HEK293 (cell line): ENCODE data around the gene TMEM185B.

ENCODE experiments used
- CTCF ChIA-PET: fragments of 350-600 bp; formaldehyde crosslinking; extraction: SDS; loops from one replicate; lab custom pipeline; 2021; ENCODE audit warnings: antibody characterized with exemption; lab: Yijun Ruan, JAX
- POLR2A ChIA-PET: fragments of 300-600 bp; formaldehyde crosslinking; extraction: SDS; loops from one replicate; lab custom pipeline; 2020; ENCODE audit warnings: antibody characterized with exemption, inconsistent platforms; lab: Yijun Ruan, JAX
- H3K27ac ChIP-seq: fragments of 200-500 bp; sonication (Bioruptor generic); 2 replicates; pipeline ENCODE4 v1.5.1; 2014; ENCODE audit warnings: low read depth, low read length, control low read depth, inconsistent platforms; ENCODE audit errors: extremely low read depth
- H3K36me3 ChIP-seq, 2 experiments: fragments of 200-500 bp in 1 of 2; sonication (Bioruptor generic) in 1 of 2; 1 replicate in 1 of 2; 2 replicates in 1 of 2; pipeline ENCODE4 v1.5.1; 2014 to 2017; ENCODE audit warnings: inconsistent platforms in 2 of 2, low read length in 2 of 2; ENCODE audit not compliant: control insufficient read depth in 2 of 2, insufficient read depth in 1 of 2
- H3K4me1 ChIP-seq: fragments of 200-500 bp; sonication (Bioruptor generic); 2 replicates; pipeline ENCODE4 v1.5.1; 2014; ENCODE audit warnings: mild to moderate bottlenecking, low read length, inconsistent platforms; ENCODE audit not compliant: control insufficient read depth, insufficient read depth
- H3K4me3 ChIP-seq: 2 replicates; pipeline ENCODE4 v1.5.1; 2011; ENCODE audit warnings: low read depth, mild to moderate bottlenecking, control low read depth, low read length, moderate library complexity
- H3K9me3 ChIP-seq: fragments of 200-500 bp; sonication (Bioruptor generic); 2 replicates; pipeline ENCODE4 v1.5.1; 2014; ENCODE audit warnings: low read depth, low read length, inconsistent platforms; ENCODE audit not compliant: control insufficient read depth, insufficient read depth
- TRIM28 ChIP-seq: IDR thresholded peaks from 2 replicates; pipeline ENCODE4 v1.6.1; 2011; ENCODE audit warnings: low read length, control low read depth, borderline replicate concordance
- ZBTB10 ChIP-seq: fragments of 450-650 bp; formaldehyde crosslinking; IDR thresholded peaks from 2 replicates; pipeline ENCODE4 v1.5.1; 2016; ENCODE audit warnings: missing biosample characterization, missing genetic modification characterization
- ZBTB26 ChIP-seq: fragments of 450-650 bp; formaldehyde crosslinking; optimal IDR thresholded peaks from 2 replicates; pipeline ENCODE3; 2016; ENCODE audit warnings: missing biosample characterization, mild to moderate bottlenecking, missing genetic modification characterization
- ZBTB44 ChIP-seq: fragments of 450-650 bp; IDR thresholded peaks from 2 replicates; pipeline ENCODE4 v1.5.1; 2018; ENCODE audit warnings: missing biosample characterization, mild to moderate bottlenecking, missing genetic modification characterization
- ZFHX2 ChIP-seq: fragments of 450-650 bp; formaldehyde crosslinking; conservative IDR thresholded peaks from 2 replicates; pipeline ENCODE4 v1.5.1; 2016; ENCODE audit warnings: missing biosample characterization, missing genetic modification characterization
- ZNF169 ChIP-seq: fragments of 450-650 bp; formaldehyde crosslinking; IDR thresholded peaks from 2 replicates; pipeline ENCODE4 v1.5.1; 2016; ENCODE audit warnings: missing biosample characterization, missing genetic modification characterization
- ZNF202 ChIP-seq: fragments of 450-650 bp; formaldehyde crosslinking; IDR thresholded peaks from 2 replicates; pipeline ENCODE4 v1.5.1; 2016; ENCODE audit warnings: missing biosample characterization, missing genetic modification characterization, borderline replicate concordance
- ZNF354C ChIP-seq: fragments of 450-650 bp; formaldehyde crosslinking; IDR thresholded peaks from 2 replicates; pipeline ENCODE4 v1.5.1; 2016; ENCODE audit warnings: missing biosample characterization, missing genetic modification characterization, low read depth, borderline replicate concordance
- ZNF530 ChIP-seq: fragments of 450-650 bp; formaldehyde crosslinking; IDR thresholded peaks from 2 replicates; pipeline ENCODE4 v1.5.1; 2016; ENCODE audit warnings: low read depth, missing biosample characterization, missing genetic modification characterization
- ZNF624 ChIP-seq: fragments of 450-650 bp; formaldehyde crosslinking; IDR thresholded peaks from 2 replicates; pipeline ENCODE4 v1.5.1; 2017; ENCODE audit warnings: missing biosample characterization, missing genetic modification characterization
- ZNF664 ChIP-seq: fragments of 450-650 bp; formaldehyde crosslinking; IDR thresholded peaks from 2 replicates; pipeline ENCODE4 v1.5.1; 2016; ENCODE audit warnings: missing biosample characterization, missing genetic modification characterization
- TF ChIP-seq, protein P1 (sequence below): fragments of 450-650 bp; formaldehyde crosslinking; IDR thresholded peaks from 2 replicates; pipeline ENCODE4 v1.5.1; 2016; ENCODE audit warnings: missing biosample characterization, missing genetic modification characterization
- TF ChIP-seq, protein P2 (sequence below): fragments of 450-650 bp; formaldehyde crosslinking; IDR thresholded peaks from 2 replicates; pipeline ENCODE4 v1.5.1; 2016; ENCODE audit warnings: missing biosample characterization, missing genetic modification characterization
- TF ChIP-seq, protein P3 (sequence below): fragments of 450-650 bp; formaldehyde crosslinking; IDR thresholded peaks from 2 replicates; pipeline ENCODE4 v1.5.1; 2017; ENCODE audit warnings: missing biosample characterization, missing genetic modification characterization
- TF ChIP-seq, protein P4 (sequence below): fragments of 450-650 bp; formaldehyde crosslinking; IDR thresholded peaks from 2 replicates; pipeline ENCODE4 v1.5.1; 2016; ENCODE audit warnings: missing biosample characterization, missing genetic modification characterization
- TF ChIP-seq, protein P5 (sequence below): fragments of 450-650 bp; formaldehyde crosslinking; IDR thresholded peaks from 2 replicates; pipeline ENCODE4 v1.5.1; 2016; ENCODE audit warnings: missing biosample characterization, missing genetic modification characterization

Gene TMEM185B

GRCh38 chr2:120177001-120177621 is 46.1 kb downstream of the TMEM185B start:
- H3K27ac ChIP-seq = no peak overlapping the region
- CTCF ChIA-PET = interaction anchor here (0.9 to 4.1 kb wide), 9 partner anchors 8 to 536 kb away, joined by 3 to 29 read pairs (median 8); no protein-coding TSS in a partner anchor
- H3K9me3 ChIP-seq = no peaks in the 10 kb centered on the region
- POLR2A ChIA-PET = no interaction called here
- no peak for TF ChIP-seq ZNF169 (tag by site-specific recombination)
- no peak for TF ChIP-seq ZFHX2 (tag by site-specific recombination)
- TF ChIP-seq ZNF530 (tag by site-specific recombination) = no peak
- TF ChIP-seq, protein P1, sequence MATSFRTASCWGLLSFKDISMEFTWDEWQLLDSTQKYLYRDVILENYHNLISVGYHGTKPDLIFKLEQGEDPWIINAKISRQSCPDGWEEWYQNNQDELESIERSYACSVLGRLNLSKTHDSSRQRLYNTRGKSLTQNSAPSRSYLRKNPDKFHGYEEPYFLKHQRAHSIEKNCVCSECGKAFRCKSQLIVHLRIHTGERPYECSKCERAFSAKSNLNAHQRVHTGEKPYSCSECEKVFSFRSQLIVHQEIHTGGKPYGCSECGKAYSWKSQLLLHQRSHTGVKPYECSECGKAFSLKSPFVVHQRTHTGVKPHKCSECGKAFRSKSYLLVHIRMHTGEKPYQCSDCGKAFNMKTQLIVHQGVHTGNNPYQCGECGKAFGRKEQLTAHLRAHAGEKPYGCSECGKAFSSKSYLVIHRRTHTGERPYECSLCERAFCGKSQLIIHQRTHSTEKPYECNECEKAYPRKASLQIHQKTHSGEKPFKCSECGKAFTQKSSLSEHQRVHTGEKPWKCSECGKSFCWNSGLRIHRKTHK (tag by site-specific recombination) = no peak
- TF ChIP-seq ZNF624 = no peak
- no peak for TF ChIP-seq ZNF664
- TF ChIP-seq ZNF202 (tag by site-specific recombination) = no peak
- no peak overlapping the region for H3K4me3 ChIP-seq
- H3K36me3 ChIP-seq = peaks cover 0 to 17% of the 10 kb centered on the region in 2 experiments; a peak in 1 of 3 replicates
- H3K4me1 ChIP-seq = no peaks in the 10 kb centered on the region

DNA sequence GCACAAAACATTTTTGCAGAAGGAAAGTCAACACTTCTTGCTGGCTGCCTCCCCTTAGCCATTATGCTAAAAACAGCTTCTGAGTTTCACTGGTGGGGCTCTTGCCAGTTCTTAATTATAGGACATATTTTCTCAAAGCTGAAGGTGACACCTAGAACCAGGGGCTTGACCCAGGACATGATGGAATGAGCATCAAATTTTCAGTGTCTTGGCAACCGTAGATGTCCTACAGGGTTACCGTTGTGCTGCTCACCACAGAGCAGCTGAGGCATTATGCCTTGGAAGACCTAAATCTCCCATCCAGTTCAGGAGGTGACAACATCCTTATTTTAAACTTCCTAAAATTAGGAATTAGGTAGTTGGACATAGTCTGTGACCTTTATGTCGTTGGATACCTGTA is 46.7 kb downstream of the TMEM185B start:
- Histone ChIP-seq H3K36me3 (peaks cover 0 to 17% of the 10 kb centered on the region in 2 experiments; a peak in 1 of 3 replicates), H3K4me3 (no peak overlapping the region), H3K4me1 (no peaks in the 10 kb centered on the region), H3K9me3 (no peaks in the 10 kb centered on the region), H3K27ac (no peak overlapping the region)
- POLR2A ChIA-PET = no interaction called here
- CTCF ChIA-PET = interaction anchor here (0.6 to 4.1 kb wide), 17 partner anchors 9 to 800 kb away, joined by 3 to 29 read pairs (median 5); no protein-coding TSS in a partner anchor
- TF ChIP-seq, protein P2, sequence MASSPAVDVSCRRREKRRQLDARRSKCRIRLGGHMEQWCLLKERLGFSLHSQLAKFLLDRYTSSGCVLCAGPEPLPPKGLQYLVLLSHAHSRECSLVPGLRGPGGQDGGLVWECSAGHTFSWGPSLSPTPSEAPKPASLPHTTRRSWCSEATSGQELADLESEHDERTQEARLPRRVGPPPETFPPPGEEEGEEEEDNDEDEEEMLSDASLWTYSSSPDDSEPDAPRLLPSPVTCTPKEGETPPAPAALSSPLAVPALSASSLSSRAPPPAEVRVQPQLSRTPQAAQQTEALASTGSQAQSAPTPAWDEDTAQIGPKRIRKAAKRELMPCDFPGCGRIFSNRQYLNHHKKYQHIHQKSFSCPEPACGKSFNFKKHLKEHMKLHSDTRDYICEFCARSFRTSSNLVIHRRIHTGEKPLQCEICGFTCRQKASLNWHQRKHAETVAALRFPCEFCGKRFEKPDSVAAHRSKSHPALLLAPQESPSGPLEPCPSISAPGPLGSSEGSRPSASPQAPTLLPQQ = no peak
- TF ChIP-seq ZBTB10 (tag by site-specific recombination) (no peak), ZNF354C (no peak), ZBTB26 (tag by site-specific recombination) (no peak), ZBTB44 (no peak), TRIM28 (no peak)
- TF ChIP-seq, protein P3, sequence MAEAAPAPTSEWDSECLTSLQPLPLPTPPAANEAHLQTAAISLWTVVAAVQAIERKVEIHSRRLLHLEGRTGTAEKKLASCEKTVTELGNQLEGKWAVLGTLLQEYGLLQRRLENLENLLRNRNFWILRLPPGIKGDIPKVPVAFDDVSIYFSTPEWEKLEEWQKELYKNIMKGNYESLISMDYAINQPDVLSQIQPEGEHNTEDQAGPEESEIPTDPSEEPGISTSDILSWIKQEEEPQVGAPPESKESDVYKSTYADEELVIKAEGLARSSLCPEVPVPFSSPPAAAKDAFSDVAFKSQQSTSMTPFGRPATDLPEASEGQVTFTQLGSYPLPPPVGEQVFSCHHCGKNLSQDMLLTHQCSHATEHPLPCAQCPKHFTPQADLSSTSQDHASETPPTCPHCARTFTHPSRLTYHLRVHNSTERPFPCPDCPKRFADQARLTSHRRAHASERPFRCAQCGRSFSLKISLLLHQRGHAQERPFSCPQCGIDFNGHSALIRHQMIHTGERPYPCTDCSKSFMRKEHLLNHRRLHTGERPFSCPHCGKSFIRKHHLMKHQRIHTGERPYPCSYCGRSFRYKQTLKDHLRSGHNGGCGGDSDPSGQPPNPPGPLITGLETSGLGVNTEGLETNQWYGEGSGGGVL (tag by site-specific recombination) = no peak
- TF ChIP-seq, protein P4, sequence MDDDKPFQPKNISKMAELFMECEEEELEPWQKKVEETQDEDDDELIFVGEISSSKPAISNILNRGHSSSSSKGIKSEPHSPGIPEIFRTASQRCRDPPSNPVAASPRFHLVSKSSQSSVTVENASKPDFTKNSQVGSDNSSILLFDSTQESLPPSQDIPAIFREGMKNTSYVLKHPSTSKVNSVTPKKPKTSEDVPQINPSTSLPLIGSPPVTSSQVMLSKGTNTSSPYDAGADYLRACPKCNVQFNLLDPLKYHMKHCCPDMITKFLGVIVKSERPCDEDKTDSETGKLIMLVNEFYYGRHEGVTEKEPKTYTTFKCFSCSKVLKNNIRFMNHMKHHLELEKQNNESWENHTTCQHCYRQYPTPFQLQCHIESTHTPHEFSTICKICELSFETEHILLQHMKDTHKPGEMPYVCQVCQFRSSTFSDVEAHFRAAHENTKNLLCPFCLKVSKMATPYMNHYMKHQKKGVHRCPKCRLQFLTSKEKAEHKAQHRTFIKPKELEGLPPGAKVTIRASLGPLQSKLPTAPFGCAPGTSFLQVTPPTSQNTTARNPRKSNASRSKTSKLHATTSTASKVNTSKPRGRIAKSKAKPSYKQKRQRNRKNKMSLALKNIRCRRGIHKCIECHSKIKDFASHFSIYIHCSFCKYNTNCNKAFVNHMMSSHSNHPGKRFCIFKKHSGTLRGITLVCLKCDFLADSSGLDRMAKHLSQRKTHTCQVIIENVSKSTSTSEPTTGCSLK (tag by site-specific recombination) = no peak
- TF ChIP-seq, protein P5, sequence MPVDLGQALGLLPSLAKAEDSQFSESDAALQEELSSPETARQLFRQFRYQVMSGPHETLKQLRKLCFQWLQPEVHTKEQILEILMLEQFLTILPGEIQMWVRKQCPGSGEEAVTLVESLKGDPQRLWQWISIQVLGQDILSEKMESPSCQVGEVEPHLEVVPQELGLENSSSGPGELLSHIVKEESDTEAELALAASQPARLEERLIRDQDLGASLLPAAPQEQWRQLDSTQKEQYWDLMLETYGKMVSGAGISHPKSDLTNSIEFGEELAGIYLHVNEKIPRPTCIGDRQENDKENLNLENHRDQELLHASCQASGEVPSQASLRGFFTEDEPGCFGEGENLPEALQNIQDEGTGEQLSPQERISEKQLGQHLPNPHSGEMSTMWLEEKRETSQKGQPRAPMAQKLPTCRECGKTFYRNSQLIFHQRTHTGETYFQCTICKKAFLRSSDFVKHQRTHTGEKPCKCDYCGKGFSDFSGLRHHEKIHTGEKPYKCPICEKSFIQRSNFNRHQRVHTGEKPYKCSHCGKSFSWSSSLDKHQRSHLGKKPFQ = no peak
